HEK293 (cell line): Measurements from ENCODE around the gene ADCYAP1R1.

Experiments
- TCF7L2 ChIP-seq: IDR thresholded peaks from 2 replicates; pipeline ENCODE4 v1.6.1; 2011; ENCODE audit warnings: low read depth, mild to moderate bottlenecking, inconsistent platforms, low read length, moderate library complexity, borderline replicate concordance
- ZNF473 ChIP-seq: fragments of 450-650 bp; formaldehyde crosslinking; IDR thresholded peaks from 2 replicates; pipeline ENCODE4 v1.5.1; 2017; ENCODE audit warnings: missing biosample characterization, missing genetic modification characterization
- ZSCAN30 ChIP-seq: fragments of 450-650 bp; IDR thresholded peaks from 2 replicates; pipeline ENCODE4 v1.5.1; 2018; ENCODE audit warnings: missing biosample characterization, mild to moderate bottlenecking, missing genetic modification characterization, moderate library complexity
- TF ChIP-seq, protein P1 (sequence below): fragments of 450-650 bp; formaldehyde crosslinking; IDR thresholded peaks from 2 replicates; pipeline ENCODE4 v1.5.1; 2016; ENCODE audit warnings: missing biosample characterization, missing genetic modification characterization

- TF ChIP-seq ZSCAN30 (tag by site-specific recombination) (no peak), ZNF473 (tag by site-specific recombination) (no peak), TCF7L2 (no peak)
- TF ChIP-seq, protein P1, sequence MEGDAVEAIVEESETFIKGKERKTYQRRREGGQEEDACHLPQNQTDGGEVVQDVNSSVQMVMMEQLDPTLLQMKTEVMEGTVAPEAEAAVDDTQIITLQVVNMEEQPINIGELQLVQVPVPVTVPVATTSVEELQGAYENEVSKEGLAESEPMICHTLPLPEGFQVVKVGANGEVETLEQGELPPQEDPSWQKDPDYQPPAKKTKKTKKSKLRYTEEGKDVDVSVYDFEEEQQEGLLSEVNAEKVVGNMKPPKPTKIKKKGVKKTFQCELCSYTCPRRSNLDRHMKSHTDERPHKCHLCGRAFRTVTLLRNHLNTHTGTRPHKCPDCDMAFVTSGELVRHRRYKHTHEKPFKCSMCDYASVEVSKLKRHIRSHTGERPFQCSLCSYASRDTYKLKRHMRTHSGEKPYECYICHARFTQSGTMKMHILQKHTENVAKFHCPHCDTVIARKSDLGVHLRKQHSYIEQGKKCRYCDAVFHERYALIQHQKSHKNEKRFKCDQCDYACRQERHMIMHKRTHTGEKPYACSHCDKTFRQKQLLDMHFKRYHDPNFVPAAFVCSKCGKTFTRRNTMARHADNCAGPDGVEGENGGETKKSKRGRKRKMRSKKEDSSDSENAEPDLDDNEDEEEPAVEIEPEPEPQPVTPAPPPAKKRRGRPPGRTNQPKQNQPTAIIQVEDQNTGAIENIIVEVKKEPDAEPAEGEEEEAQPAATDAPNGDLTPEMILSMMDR (tag by site-specific recombination), result no peak
These were observed 37.3 kb upstream of the ADCYAP1R1 start for GRCh38 chr7:31014826-31015225.
